ENCODE results near the gene ARHGEF33.

The ARHGEF33 gene

GRCh38 chr2:38871432-38871831 is 18.2 kb upstream of the ARHGEF33 start:
- no peak overlapping the region for H4K5ac ChIP-seq (ENCODE audit: low read length)
- peaks cover 6% of the 10 kb centered on the region for H3K79me2 ChIP-seq (ENCODE audit: control insufficient read depth, insufficient read depth, low read length)
- H3K27me3 ChIP-seq (ENCODE audit: insufficient read depth, low read length, poor library complexity): no peaks in the 10 kb centered on the region
- H3K36me3 ChIP-seq (ENCODE audit: control insufficient read depth, insufficient read depth, low read length): no peaks in the 10 kb centered on the region
- H3K79me1 ChIP-seq (ENCODE audit: low read length): peaks cover 6% of the 10 kb centered on the region
- no peak overlapping the region for H3K4me2 ChIP-seq (ENCODE audit: low read length)
- no peak overlapping the region for H3K4ac ChIP-seq (ENCODE audit: low read depth, low read length)
- no peak overlapping the region for H4K8ac ChIP-seq (ENCODE audit: low read depth, low read length)
- no peak overlapping the region for H3K9ac ChIP-seq (ENCODE audit: low read length)
- no peak overlapping the region for H2BK15ac ChIP-seq (replicated peaks; ENCODE audit: low read depth)
- no peak for DNase-seq
- no peak overlapping the region for H3K27ac ChIP-seq (ENCODE audit: low read depth, low read length)
- H3K56ac ChIP-seq (ENCODE audit: low read length): no peak overlapping the region
- H2BK5ac ChIP-seq (ENCODE audit: low read length): no peak overlapping the region
- no peak overlapping the region for H3K18ac ChIP-seq (ENCODE audit: low read length)
- no CpG with 5 or more reads among the region's 3 CpGs for WGBS (ENCODE audit: extremely low coverage, insufficient coverage, low lambda C conversion rate)
- no peak overlapping the region for H3K23ac ChIP-seq (ENCODE audit: low read length)
- H3K4me3 ChIP-seq (ENCODE audit: low read length): no peak overlapping the region
- no peak overlapping the region for H2AK5ac ChIP-seq (ENCODE audit: low read length)
- no peak overlapping the region for H2BK120ac ChIP-seq (ENCODE audit: low read depth, low read length)
- peaks cover 2% of the 10 kb centered on the region for H3K4me1 ChIP-seq (ENCODE audit: control insufficient read depth, low read depth, low read length)

GRCh38 chr2:38873763-38874162 is 15.9 kb upstream of the ARHGEF33 start:
- Histone ChIP-seq H3K27ac (ENCODE audit: low read depth, low read length) (no peak overlapping the region), H2BK120ac (ENCODE audit: low read depth, low read length) (no peak overlapping the region), H3K79me2 (ENCODE audit: control insufficient read depth, insufficient read depth, low read length) (peaks cover 6% of the 10 kb centered on the region), H3K27me3 (ENCODE audit: insufficient read depth, low read length, poor library complexity) (no peaks in the 10 kb centered on the region), H3K36me3 (ENCODE audit: control insufficient read depth, insufficient read depth, low read length) (no peaks in the 10 kb centered on the region), H3K4me2 (ENCODE audit: low read length) (no peak overlapping the region), H4K8ac (ENCODE audit: low read depth, low read length) (no peak overlapping the region), H2BK15ac (replicated peaks; ENCODE audit: low read depth) (no peak overlapping the region), H3K9ac (ENCODE audit: low read length) (no peak overlapping the region), H2AK5ac (ENCODE audit: low read length) (no peak overlapping the region), H3K23ac (ENCODE audit: low read length) (no peak overlapping the region), H3K18ac (ENCODE audit: low read length) (no peak overlapping the region), H3K79me1 (ENCODE audit: low read length) (peaks cover 6% of the 10 kb centered on the region), H3K4me3 (ENCODE audit: low read length) (no peak overlapping the region), H4K5ac (ENCODE audit: low read length) (no peak overlapping the region), H2BK5ac (ENCODE audit: low read length) (no peak overlapping the region), H3K4ac (ENCODE audit: low read depth, low read length) (no peak overlapping the region), H3K56ac (ENCODE audit: low read length) (no peak overlapping the region), H3K4me1 (ENCODE audit: control insufficient read depth, low read depth, low read length) (peaks cover 2% of the 10 kb centered on the region)
- no peak for DNase-seq
- no CpG with 5 or more reads among the region's 5 CpGs for WGBS (ENCODE audit: extremely low coverage, insufficient coverage, low lambda C conversion rate)

- Histone ChIP-seq H4K5ac (ENCODE audit: low read length) (no peak overlapping the region), H3K79me2 (ENCODE audit: control insufficient read depth, insufficient read depth, low read length) (peaks cover 6% of the 10 kb centered on the region)
- no peak for DNase-seq
Measured at GRCh38 chr2:38875227-38875575, 14.5 kb upstream of the ARHGEF33 start.

GRCh38 chr2:38875576-38876367 is 13.9 kb upstream of the ARHGEF33 start, which contains the start of the genes DHX57 and MORN2:
Gene DHX57, minus strand, starts transcription at chr2:38875934. Its CDS starts 7,529 bp downstream, at chr2:38868405.
Gene MORN2, plus strand, starts transcription at chr2:38875976.
- peak within 1 kb of the TSS; percentile 83 for H3K4me2 ChIP-seq (ENCODE audit: low read length)
- no peak within 1 kb of the TSS for H2BK5ac ChIP-seq (ENCODE audit: low read length)
- H2BK15ac ChIP-seq (replicated peaks; ENCODE audit: low read depth): no peak within 1 kb of the TSS
- no peak within 1 kb of the TSS for H2BK120ac ChIP-seq (ENCODE audit: low read depth, low read length)
- peak; percentile 95 for DNase-seq
- H4K5ac ChIP-seq (ENCODE audit: low read length): no peak within 1 kb of the TSS
- no peak within 1 kb of the TSS for H3K4ac ChIP-seq (ENCODE audit: low read depth, low read length)
- H3K4me3 ChIP-seq (ENCODE audit: low read length): peak within 1 kb of the TSS; percentile 97
- peak within 1 kb of the TSS; percentile 96 for H3K56ac ChIP-seq (ENCODE audit: low read length)
- H4K8ac ChIP-seq (ENCODE audit: low read depth, low read length): no peak within 1 kb of the TSS
- H3K79me2 ChIP-seq (ENCODE audit: control insufficient read depth, insufficient read depth, low read length): peaks cover 6% of the 10 kb centered on the region
- H3K23ac ChIP-seq (ENCODE audit: low read length): no peak within 1 kb of the TSS
- no peaks in the 10 kb centered on the region for H3K27me3 ChIP-seq (ENCODE audit: insufficient read depth, low read length, poor library complexity)
- peak within 1 kb of the TSS; percentile 88 for H3K9ac ChIP-seq (ENCODE audit: low read length)
- no peak within 1 kb of the TSS for H2AK5ac ChIP-seq (ENCODE audit: low read length)
- H3K36me3 ChIP-seq (ENCODE audit: control insufficient read depth, insufficient read depth, low read length): no peaks in the 10 kb centered on the region
- no peak within 1 kb of the TSS for H3K27ac ChIP-seq (ENCODE audit: low read depth, low read length)
- H3K4me1 ChIP-seq (ENCODE audit: control insufficient read depth, low read depth, low read length): peaks cover 2% of the 10 kb centered on the region
- peaks cover 6% of the 10 kb centered on the region for H3K79me1 ChIP-seq (ENCODE audit: low read length)
- no peak within 1 kb of the TSS for H3K18ac ChIP-seq (ENCODE audit: low read length)
- no CpG with 5 or more reads among the region's 52 CpGs for WGBS (ENCODE audit: extremely low coverage, insufficient coverage, low lambda C conversion rate)

More at GRCh38 chr2:38875227-38875575, 14.5 kb upstream of the ARHGEF33 start:
- Histone ChIP-seq H2AK5ac (ENCODE audit: low read length) (no peak overlapping the region), H3K27me3 (ENCODE audit: insufficient read depth, low read length, poor library complexity) (no peaks in the 10 kb centered on the region), H2BK120ac (ENCODE audit: low read depth, low read length) (no peak overlapping the region), H3K18ac (ENCODE audit: low read length) (no peak overlapping the region), H3K4me3 (ENCODE audit: low read length) (peak overlapping the region; percentile 97), H3K9ac (ENCODE audit: low read length) (peak overlapping the region; percentile 88), H4K8ac (ENCODE audit: low read depth, low read length) (no peak overlapping the region), H3K4me1 (ENCODE audit: control insufficient read depth, low read depth, low read length) (peaks cover 2% of the 10 kb centered on the region), H3K27ac (ENCODE audit: low read depth, low read length) (no peak overlapping the region), H2BK5ac (ENCODE audit: low read length) (no peak overlapping the region), H3K36me3 (ENCODE audit: control insufficient read depth, insufficient read depth, low read length) (no peaks in the 10 kb centered on the region), H3K4ac (ENCODE audit: low read depth, low read length) (no peak overlapping the region), H3K56ac (ENCODE audit: low read length) (peak overlapping the region; percentile 96), H3K4me2 (ENCODE audit: low read length) (peak overlapping the region; percentile 26), H3K23ac (ENCODE audit: low read length) (no peak overlapping the region), H2BK15ac (replicated peaks; ENCODE audit: low read depth) (no peak overlapping the region), H3K79me1 (ENCODE audit: low read length) (peaks cover 6% of the 10 kb centered on the region)
- WGBS (ENCODE audit: extremely low coverage, insufficient coverage, low lambda C conversion rate): no CpG with 5 or more reads among the region's 10 CpGs

GRCh38 chr2:38876407-38876806 is 13.3 kb upstream of the ARHGEF33 start:
- Histone ChIP-seq H2BK5ac (ENCODE audit: low read length) (no peak overlapping the region), H3K79me1 (ENCODE audit: low read length) (peaks cover 6% of the 10 kb centered on the region), H3K36me3 (ENCODE audit: control insufficient read depth, insufficient read depth, low read length) (no peaks in the 10 kb centered on the region), H3K56ac (ENCODE audit: low read length) (peak overlapping the region; percentile 19), H3K4ac (ENCODE audit: low read depth, low read length) (no peak overlapping the region), H3K4me1 (ENCODE audit: control insufficient read depth, low read depth, low read length) (peaks cover 2% of the 10 kb centered on the region), H2BK15ac (replicated peaks; ENCODE audit: low read depth) (no peak overlapping the region), H3K18ac (ENCODE audit: low read length) (no peak overlapping the region), H3K27ac (ENCODE audit: low read depth, low read length) (no peak overlapping the region), H3K9ac (ENCODE audit: low read length) (peak overlapping the region; percentile 67), H2BK120ac (ENCODE audit: low read depth, low read length) (no peak overlapping the region), H3K4me2 (ENCODE audit: low read length) (peak overlapping the region; percentile 83), H3K27me3 (ENCODE audit: insufficient read depth, low read length, poor library complexity) (no peaks in the 10 kb centered on the region), H3K23ac (ENCODE audit: low read length) (no peak overlapping the region), H3K79me2 (ENCODE audit: control insufficient read depth, insufficient read depth, low read length) (peaks cover 6% of the 10 kb centered on the region), H3K4me3 (ENCODE audit: low read length) (peak overlapping the region; percentile 97), H2AK5ac (ENCODE audit: low read length) (no peak overlapping the region), H4K5ac (ENCODE audit: low read length) (no peak overlapping the region), H4K8ac (ENCODE audit: low read depth, low read length) (no peak overlapping the region)
- WGBS (ENCODE audit: extremely low coverage, insufficient coverage, low lambda C conversion rate): no CpG with 5 or more reads among the region's 10 CpGs
- no peak for DNase-seq

GRCh38 chr2:38886063-38886462 is 3.6 kb upstream of the ARHGEF33 start:
- H4K5ac ChIP-seq (ENCODE audit: low read length): no peak overlapping the region
- H3K23ac ChIP-seq (ENCODE audit: low read length): no peak overlapping the region
- H3K27ac ChIP-seq (ENCODE audit: low read depth, low read length): no peak overlapping the region
- no peak overlapping the region for H3K4me2 ChIP-seq (ENCODE audit: low read length)
- no peaks in the 10 kb centered on the region for H3K27me3 ChIP-seq (ENCODE audit: insufficient read depth, low read length, poor library complexity)
- no peak overlapping the region for H2BK120ac ChIP-seq (ENCODE audit: low read depth, low read length)
- H4K8ac ChIP-seq (ENCODE audit: low read depth, low read length): no peak overlapping the region
- no peaks in the 10 kb centered on the region for H3K4me1 ChIP-seq (ENCODE audit: control insufficient read depth, low read depth, low read length)
- H2BK5ac ChIP-seq (ENCODE audit: low read length): no peak overlapping the region
- H2BK15ac ChIP-seq (replicated peaks; ENCODE audit: low read depth): no peak overlapping the region
- no peak overlapping the region for H3K4me3 ChIP-seq (ENCODE audit: low read length)
- H3K4ac ChIP-seq (ENCODE audit: low read depth, low read length): no peak overlapping the region
- no peak overlapping the region for H3K56ac ChIP-seq (ENCODE audit: low read length)
- DNase-seq: no peak
- H3K79me2 ChIP-seq (ENCODE audit: control insufficient read depth, insufficient read depth, low read length): no peaks in the 10 kb centered on the region
- H3K79me1 ChIP-seq (ENCODE audit: low read length): no peaks in the 10 kb centered on the region
- H2AK5ac ChIP-seq (ENCODE audit: low read length): no peak overlapping the region
- H3K9ac ChIP-seq (ENCODE audit: low read length): no peak overlapping the region
- no peaks in the 10 kb centered on the region for H3K36me3 ChIP-seq (ENCODE audit: control insufficient read depth, insufficient read depth, low read length)
- H3K18ac ChIP-seq (ENCODE audit: low read length): no peak overlapping the region
